MM.1S (cell line): Measurements from ENCODE around the gene PTPRZ1.

Source experiments
- DNase-seq: peaks from one replicate; pipeline ENCODE4 v3.0.0-alpha.2; 2015
- H2AFZ ChIP-seq: fragments of 300-600 bp; sonication (generic); 2 replicates; pipeline ENCODE4 v1.6.0; 2016; ENCODE audit warnings: antibody characterized with exemption, low read length
- H3F3A ChIP-seq: fragments of 300-600 bp; sonication (generic); 2 replicates; pipeline ENCODE4 v1.6.1; 2016; ENCODE audit warnings: mild to moderate bottlenecking, antibody characterized with exemption, low read length, moderate library complexity, mixed read lengths; ENCODE audit not compliant: insufficient read depth
- H3K27ac ChIP-seq: fragments of 300-600 bp; sonication (generic); 2 replicates; pipeline ENCODE4 v1.5.1; 2016; ENCODE audit warnings: mild to moderate bottlenecking, low read length
- H3K27me3 ChIP-seq: fragments of 300-600 bp; sonication (generic); replicated peaks from 2 replicates; pipeline ENCODE4 v1.6.0; 2016; ENCODE audit warnings: low read length; ENCODE audit not compliant: insufficient read depth
- H3K36me3 ChIP-seq: fragments of 300-600 bp; sonication (generic); replicated peaks from 2 replicates; pipeline ENCODE4 v1.6.1; 2016; ENCODE audit warnings: mild to moderate bottlenecking, low read length, mixed read lengths; ENCODE audit not compliant: insufficient read depth
- H3K4me1 ChIP-seq: fragments of 300-600 bp; sonication (generic); 2 replicates; pipeline ENCODE4 v1.6.1; 2016; ENCODE audit warnings: low read length, mixed read lengths
- H3K4me2 ChIP-seq: fragments of 300-600 bp; sonication (generic); 2 replicates; pipeline ENCODE4 v1.6.0; 2016; ENCODE audit warnings: low read depth, low read length
- H3K4me3 ChIP-seq: fragments of 300-600 bp; sonication (generic); 2 replicates; pipeline ENCODE4 v1.5.1; 2016; ENCODE audit warnings: low read length, mixed read lengths
- H3K79me2 ChIP-seq: fragments of 300-600 bp; sonication (generic); 2 replicates; pipeline ENCODE4 v1.6.1; 2016; ENCODE audit warnings: mixed run types, low read length, mixed read lengths
- H3K9ac ChIP-seq: fragments of 300-600 bp; sonication (generic); 2 replicates; pipeline ENCODE4 v1.6.1; 2016; ENCODE audit warnings: low read length, mixed read lengths
- H3K9me2 ChIP-seq: fragments of 300-600 bp; sonication (generic); replicated peaks from 2 replicates; pipeline ENCODE4 v1.6.1; 2016; ENCODE audit warnings: mild to moderate bottlenecking, low read length, mixed read lengths; ENCODE audit not compliant: insufficient read depth
- H3K9me3 ChIP-seq: fragments of 300-600 bp; sonication (generic); replicated peaks from 2 replicates; pipeline ENCODE4 v1.6.1; 2016; ENCODE audit warnings: mild to moderate bottlenecking, low read length, mixed read lengths; ENCODE audit not compliant: insufficient read depth
- H4K20me1 ChIP-seq: fragments of 300-600 bp; sonication (generic); 2 replicates; pipeline ENCODE4 v1.6.1; 2016; ENCODE audit warnings: mild to moderate bottlenecking, low read length, moderate library complexity, mixed read lengths; ENCODE audit not compliant: insufficient read depth
- EZH2 ChIP-seq: fragments of 300-600 bp; sonication (generic); optimal IDR thresholded peaks from 2 replicates; pipeline ENCODE3; 2017; ENCODE audit warnings: low read depth, mild to moderate bottlenecking, antibody characterized with exemption, low read length, mixed read lengths
- EZH2phosphoT487 ChIP-seq: fragments of 300-600 bp; sonication (generic); IDR thresholded peaks from 2 replicates; pipeline ENCODE4 v1.6.1; 2018; ENCODE audit warnings: antibody characterized with exemption, low read length
- TF ChIP-seq, protein P1 (sequence below): fragments of 300-600 bp; sonication (generic); IDR thresholded peaks from 2 replicates; pipeline ENCODE4 v1.5.1; 2016; ENCODE audit warnings: antibody characterized with exemption, low read length, mixed read lengths

Gene PTPRZ1

DNA sequence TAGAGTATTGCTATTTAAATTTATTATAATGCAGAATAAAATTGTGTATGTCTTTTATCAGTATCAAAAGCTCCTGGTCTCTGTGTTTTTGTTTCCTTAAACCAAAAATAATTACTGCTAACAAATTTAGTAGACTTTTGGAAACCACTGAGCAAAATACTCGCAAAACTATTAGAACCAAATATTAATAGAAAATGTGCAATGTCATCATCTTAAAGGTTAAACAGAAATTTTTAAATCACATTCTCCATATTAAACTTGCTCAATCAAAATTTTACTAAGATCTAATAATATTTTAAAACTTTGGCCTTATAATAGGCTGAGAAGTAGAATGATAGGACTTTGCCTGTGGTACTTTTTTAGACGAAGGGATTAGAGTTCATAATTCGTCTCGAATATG, 222.7 kb downstream of the PTPRZ1 start:
- Histone ChIP-seq H3F3A (no peaks in the 10 kb centered on the region), H3K9me3 (no peaks in the 10 kb centered on the region), H3K27ac (no peak overlapping the region), H3K4me1 (peaks cover 9% of the 10 kb centered on the region; the same call in 1 of the 2 replicates), H3K36me3 (no peaks in the 10 kb centered on the region), H3K4me2 (no peak overlapping the region), H3K9me2 (no peaks in the 10 kb centered on the region), H4K20me1 (no peaks in the 10 kb centered on the region), H3K4me3 (no peak overlapping the region), H2AFZ (no peak overlapping the region), H3K79me2 (no peaks in the 10 kb centered on the region), H3K9ac (no peak overlapping the region), H3K27me3 (no peaks in the 10 kb centered on the region)
- TF ChIP-seq EZH2phosphoT487 = no peak
- DNase-seq = no peak

DNA sequence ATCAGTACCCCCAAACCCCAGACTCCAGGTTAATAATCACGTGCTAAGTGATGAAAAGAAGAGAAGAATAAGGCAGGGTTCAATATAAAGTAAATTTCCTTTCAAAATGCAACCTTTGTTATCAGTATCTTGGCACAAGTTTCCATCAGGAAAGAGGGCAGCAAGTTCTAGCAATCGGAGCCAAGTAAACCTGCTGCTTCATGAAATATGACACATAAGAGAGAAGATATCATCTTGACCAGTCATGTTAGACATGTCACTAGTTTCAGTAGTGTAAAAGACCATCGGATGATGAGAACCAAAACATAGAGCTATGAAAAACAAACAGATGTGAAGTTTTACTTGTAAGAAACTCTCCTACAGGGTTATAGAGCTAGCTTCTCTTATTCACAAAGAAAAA, 227.1 kb downstream of the PTPRZ1 start:
- Histone ChIP-seq H3K9me2 (no peaks in the 10 kb centered on the region), H3K27ac (no peak overlapping the region), H2AFZ (no peak overlapping the region), H3K4me3 (no peak overlapping the region), H3K4me2 (no peak overlapping the region), H3F3A (no peaks in the 10 kb centered on the region), H3K9ac (no peak overlapping the region), H3K4me1 (peaks cover 6% of the 10 kb centered on the region; the same call in 1 of the 2 replicates), H3K36me3 (no peaks in the 10 kb centered on the region), H3K27me3 (no peaks in the 10 kb centered on the region), H3K79me2 (no peaks in the 10 kb centered on the region), H4K20me1 (no peaks in the 10 kb centered on the region), H3K9me3 (no peaks in the 10 kb centered on the region)
- no peak for TF ChIP-seq EZH2phosphoT487
- TF ChIP-seq EZH2 = no peak
- TF ChIP-seq, protein P1, sequence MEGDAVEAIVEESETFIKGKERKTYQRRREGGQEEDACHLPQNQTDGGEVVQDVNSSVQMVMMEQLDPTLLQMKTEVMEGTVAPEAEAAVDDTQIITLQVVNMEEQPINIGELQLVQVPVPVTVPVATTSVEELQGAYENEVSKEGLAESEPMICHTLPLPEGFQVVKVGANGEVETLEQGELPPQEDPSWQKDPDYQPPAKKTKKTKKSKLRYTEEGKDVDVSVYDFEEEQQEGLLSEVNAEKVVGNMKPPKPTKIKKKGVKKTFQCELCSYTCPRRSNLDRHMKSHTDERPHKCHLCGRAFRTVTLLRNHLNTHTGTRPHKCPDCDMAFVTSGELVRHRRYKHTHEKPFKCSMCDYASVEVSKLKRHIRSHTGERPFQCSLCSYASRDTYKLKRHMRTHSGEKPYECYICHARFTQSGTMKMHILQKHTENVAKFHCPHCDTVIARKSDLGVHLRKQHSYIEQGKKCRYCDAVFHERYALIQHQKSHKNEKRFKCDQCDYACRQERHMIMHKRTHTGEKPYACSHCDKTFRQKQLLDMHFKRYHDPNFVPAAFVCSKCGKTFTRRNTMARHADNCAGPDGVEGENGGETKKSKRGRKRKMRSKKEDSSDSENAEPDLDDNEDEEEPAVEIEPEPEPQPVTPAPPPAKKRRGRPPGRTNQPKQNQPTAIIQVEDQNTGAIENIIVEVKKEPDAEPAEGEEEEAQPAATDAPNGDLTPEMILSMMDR = no peak
- no peak for DNase-seq

DNA sequence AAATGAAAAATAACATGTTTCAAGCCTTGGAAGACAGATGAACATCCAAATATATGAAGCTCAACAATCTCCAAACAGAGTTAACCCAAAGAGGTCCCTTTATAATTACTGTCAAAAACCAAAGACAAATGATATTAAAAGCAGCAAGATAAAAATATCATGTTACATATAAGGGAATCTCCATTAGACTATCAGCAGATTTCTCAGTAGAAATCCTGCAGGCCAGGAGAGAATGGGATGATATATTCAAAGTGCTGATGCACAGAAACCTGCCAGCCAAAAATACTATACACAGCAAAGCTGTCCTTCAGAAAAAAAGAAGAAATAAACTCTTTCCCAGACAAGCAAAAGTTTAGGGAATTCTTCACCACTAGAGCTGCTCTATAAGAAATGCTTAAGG, 230.1 kb downstream of the PTPRZ1 start:
- H4K20me1 ChIP-seq = no peaks in the 10 kb centered on the region
- no peak for DNase-seq
- peaks cover 3% of the 10 kb centered on the region; the same call in 1 of the 2 replicates for H3K4me1 ChIP-seq
- no peak overlapping the region for H3K9ac ChIP-seq
- TF ChIP-seq, protein P1 = no peak
- no peaks in the 10 kb centered on the region for H3K79me2 ChIP-seq
- no peak overlapping the region for H3K27ac ChIP-seq
- H3K36me3 ChIP-seq = no peaks in the 10 kb centered on the region
- no peaks in the 10 kb centered on the region for H3K9me3 ChIP-seq
- H3K27me3 ChIP-seq = no peaks in the 10 kb centered on the region
- H3K9me2 ChIP-seq = no peaks in the 10 kb centered on the region
- H3K4me2 ChIP-seq = no peak overlapping the region
- no peak overlapping the region for H3K4me3 ChIP-seq
- no peak overlapping the region for H2AFZ ChIP-seq
- no peaks in the 10 kb centered on the region for H3F3A ChIP-seq
